NCI-H187 treated with DMSO at 0.1 percent for 48 hours (cell line): ENCODE data around the gene MYO18A.
A peak's percentile ranks its signal among the peaks of the same experiment; 100 is the strongest.

Experiments used
- DNase-seq: peaks from one replicate; lab custom pipeline; 2025; lab: John Stamatoyannopoulos, UW

Gene MYO18A

GRCh38 chr17:29124135-29124924 is 55.9 kb downstream of the MYO18A start:
- DNase-seq: no peak

GRCh38 chr17:29123111-29123510 is 57.1 kb downstream of the MYO18A start:
- DNase-seq: no peak

- no peak for DNase-seq
These were observed 58.8 kb downstream of the MYO18A start for GRCh38 chr17:29121442-29121841.

- DNase-seq: no peak
These were observed 59.8 kb downstream of the MYO18A start for GRCh38 chr17:29120433-29120832.

GRCh38 chr17:29119265-29119664 is 60.9 kb downstream of the MYO18A start:
- no peak for DNase-seq

- DNase-seq: no peak
These were observed 63.1 kb downstream of the MYO18A start for GRCh38 chr17:29116804-29117753.

GRCh38 chr17:29115961-29116803 is 64.0 kb downstream of the MYO18A start:
- DNase-seq: no peak

- no peak for DNase-seq
These were observed 64.8 kb downstream of the MYO18A start for GRCh38 chr17:29115435-29115834.

- no peak for DNase-seq
These were observed 66.1 kb downstream of the MYO18A start for GRCh38 chr17:29114141-29114540.

GRCh38 chr17:29113334-29113733 is 66.9 kb downstream of the MYO18A start:
- DNase-seq: no peak

- no peak for DNase-seq
These were observed 67.4 kb downstream of the MYO18A start for GRCh38 chr17:29112771-29113295.

- peak; percentile 10 for DNase-seq
These were observed 68.2 kb downstream of the MYO18A start for GRCh38 chr17:29111816-29112499.

- DNase-seq: no peak
These were observed 69.8 kb downstream of the MYO18A start for GRCh38 chr17:29110372-29110757.

- no peak for DNase-seq
These were observed 70.5 kb downstream of the MYO18A start for GRCh38 chr17:29109477-29110371.

- DNase-seq: no peak
These were observed 71.2 kb downstream of the MYO18A start for GRCh38 chr17:29108823-29109476.

- no peak for DNase-seq
These were observed 72.0 kb downstream of the MYO18A start for GRCh38 chr17:29107933-29108822.

GRCh38 chr17:29107084-29107483 is 73.1 kb downstream of the MYO18A start:
- no peak for DNase-seq

GRCh38 chr17:29103341-29103740 is 76.9 kb downstream of the MYO18A start:
- no peak for DNase-seq

GRCh38 chr17:29102741-29103181 is 77.4 kb downstream of the MYO18A start:
- DNase-seq: no peak
